MCF 10A (cell line): ENCODE measurements around the gene CLDN7. TPM values are rescaled to one million over a fixed set of nuclear protein-coding genes. Genes with fewer than 3 reads are reported as not detected.
A peak's percentile ranks its signal among the peaks of the same experiment; 100 is the strongest.

ENCODE experiments used
- Bru-seq: library from RNA; stranded (reverse); fragments of 400-500 nt; gene quantifications from one replicate; lab custom pipeline; 2021; lab: Mats Ljungman, UMichigan
- BruChase-seq, 2 experiments: library from RNA; stranded (reverse); fragments of 400-500 nt; gene quantifications; one replicate each; lab custom pipeline; 2021; lab: Mats Ljungman, UMichigan
- BruUV-seq: library from RNA; stranded (reverse); fragments of 400-500 nt; replicated peaks from 2 replicates; lab custom pipeline; 2021; lab: Mats Ljungman, UMichigan
- CTCF ChIA-PET: fragments of 300-600 bp; sonication (Branson Sonifier 250); formaldehyde crosslinking; extraction: SDS; loops from one replicate; lab custom pipeline; 2021; ENCODE audit warnings: antibody characterized with exemption, inconsistent platforms; lab: Yijun Ruan, JAX
- POLR2A ChIA-PET: fragments of 300-600, 350-650 bp; sonication (Branson Sonifier 250); formaldehyde crosslinking; extraction: SDS; loops from one replicate; lab custom pipeline; 2020; ENCODE audit warnings: antibody characterized with exemption, inconsistent platforms; lab: Yijun Ruan, JAX
- DNase-seq: peaks from one replicate; pipeline ENCODE4 v3.0.0-alpha.2; 2018; ENCODE audit not compliant: unreplicated experiment
- H3K27ac Mint-ChIP-seq: one replicate; pipeline ENCODE4 v1.8.0; 2022; ENCODE audit warnings: mild to moderate bottlenecking, low read depth, mixed read lengths; ENCODE audit not compliant: unreplicated experiment
- H3K27me3 Mint-ChIP-seq: one replicate; pipeline ENCODE4 v1.8.0; 2022; ENCODE audit warnings: mixed read lengths; ENCODE audit not compliant: insufficient read depth, unreplicated experiment
- H3K36me3 Mint-ChIP-seq: one replicate; pipeline ENCODE4 v1.8.0; 2022; ENCODE audit warnings: mild to moderate bottlenecking, moderate library complexity, mixed read lengths; ENCODE audit not compliant: insufficient read depth, unreplicated experiment
- H3K4me1 Mint-ChIP-seq: one replicate; pipeline ENCODE4 v1.8.0; 2022; ENCODE audit warnings: mixed read lengths; ENCODE audit not compliant: insufficient read depth, unreplicated experiment
- H3K4me3 Mint-ChIP-seq: one replicate; pipeline ENCODE4 v1.8.0; 2022; ENCODE audit warnings: mild to moderate bottlenecking, moderate library complexity, mixed read lengths; ENCODE audit not compliant: unreplicated experiment
- H3K9me3 Mint-ChIP-seq: one replicate; pipeline ENCODE4 v1.8.0; 2022; ENCODE audit warnings: mixed read lengths; ENCODE audit not compliant: unreplicated experiment
- intact Hi-C: fragments of 100-400 bp; cut with micrococcal nuclease; formaldehyde crosslinking; loops from 2 replicates; pipeline ENCODE4 v1.14.1; 2022
- long read RNA-seq: library from polyadenylated mRNA; stranded (forward); transcript quantifications from one replicate; pipeline ENCODE4 v2.0.0, GENCODE V29; 2022
- total RNA-seq: library from RNA; stranded (reverse); gene quantifications from 2 replicates; pipeline ENCODE4 v1.2.3, GENCODE V29; 2022
- TF ChIP-seq, protein P1 (sequence below): fragments of 200-600 bp; IDR thresholded peaks from one replicate; pipeline ENCODE4 v1.8.0; 2022; ENCODE audit warnings: antibody characterized with exemption, mild to moderate bottlenecking; ENCODE audit not compliant: unreplicated experiment

The CLDN7 gene, protein sequence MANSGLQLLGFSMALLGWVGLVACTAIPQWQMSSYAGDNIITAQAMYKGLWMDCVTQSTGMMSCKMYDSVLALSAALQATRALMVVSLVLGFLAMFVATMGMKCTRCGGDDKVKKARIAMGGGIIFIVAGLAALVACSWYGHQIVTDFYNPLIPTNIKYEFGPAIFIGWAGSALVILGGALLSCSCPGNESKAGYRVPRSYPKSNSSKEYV
- total RNA-seq (20.8 and 23.9 TPM in 2 replicates), Bru-seq, nascent RNA (percentile 43 among the genes with signal in this experiment), BruChase-seq, experiment 1, labeled RNA remaining after a 6-hour chase (percentile 67 among the genes with signal in this experiment), BruChase-seq, experiment 2, labeled RNA remaining after a 2-hour chase (percentile 53 among the genes with signal in this experiment)
- long read RNA-seq, transcript CLDN7-207 (3 exons, 485 nt), result major isoform, 16 of 21 reads
- long read RNA-seq, partial matches to known transcripts, result 0 of 21 reads
- long read RNA-seq, other reads (novel, unspliced or antisense), result 1 of 21 reads

DNA sequence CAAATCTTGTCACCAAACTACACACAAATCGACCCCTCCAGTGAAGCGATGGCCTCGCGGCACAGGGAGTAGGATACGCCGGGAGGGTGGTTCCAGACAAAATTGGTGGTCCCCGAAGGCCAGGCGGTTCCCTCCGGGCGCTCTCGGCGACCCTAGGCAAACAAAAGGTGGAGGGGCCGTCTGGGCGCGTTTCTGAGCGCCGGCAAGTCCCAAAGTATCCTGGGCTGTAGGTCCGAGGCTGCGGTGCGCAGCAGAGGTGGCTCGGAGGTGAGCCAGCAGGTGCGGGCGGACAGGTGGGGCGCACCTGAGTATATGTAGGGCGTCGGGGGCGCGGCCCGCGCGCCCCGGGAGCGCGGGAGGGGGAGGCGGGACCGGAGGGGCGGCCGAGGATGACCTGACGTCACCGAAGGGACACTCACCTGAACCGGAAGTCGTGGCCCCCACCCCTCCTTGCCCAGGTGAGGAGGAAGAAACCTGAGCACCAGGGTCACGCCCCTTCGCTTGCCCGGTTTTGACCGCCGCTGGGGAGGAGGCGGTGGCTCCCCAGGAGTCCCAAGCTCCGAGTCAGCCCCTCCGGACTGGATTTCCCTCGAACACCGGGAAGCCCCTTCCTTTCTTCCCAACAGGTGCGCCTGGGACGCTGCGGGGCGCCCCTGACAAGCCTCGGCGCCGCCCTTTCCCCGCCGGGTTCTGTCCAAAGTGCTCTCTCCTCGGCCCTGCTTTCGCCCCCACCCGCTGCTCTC, at the start of gene CLDN7:
Gene CLDN7 (minus strand): TSS at position 287 of the 743 bp plus-strand sequence. CDS start 435 bp downstream, outside the sequence.
- TF ChIP-seq, protein P1, sequence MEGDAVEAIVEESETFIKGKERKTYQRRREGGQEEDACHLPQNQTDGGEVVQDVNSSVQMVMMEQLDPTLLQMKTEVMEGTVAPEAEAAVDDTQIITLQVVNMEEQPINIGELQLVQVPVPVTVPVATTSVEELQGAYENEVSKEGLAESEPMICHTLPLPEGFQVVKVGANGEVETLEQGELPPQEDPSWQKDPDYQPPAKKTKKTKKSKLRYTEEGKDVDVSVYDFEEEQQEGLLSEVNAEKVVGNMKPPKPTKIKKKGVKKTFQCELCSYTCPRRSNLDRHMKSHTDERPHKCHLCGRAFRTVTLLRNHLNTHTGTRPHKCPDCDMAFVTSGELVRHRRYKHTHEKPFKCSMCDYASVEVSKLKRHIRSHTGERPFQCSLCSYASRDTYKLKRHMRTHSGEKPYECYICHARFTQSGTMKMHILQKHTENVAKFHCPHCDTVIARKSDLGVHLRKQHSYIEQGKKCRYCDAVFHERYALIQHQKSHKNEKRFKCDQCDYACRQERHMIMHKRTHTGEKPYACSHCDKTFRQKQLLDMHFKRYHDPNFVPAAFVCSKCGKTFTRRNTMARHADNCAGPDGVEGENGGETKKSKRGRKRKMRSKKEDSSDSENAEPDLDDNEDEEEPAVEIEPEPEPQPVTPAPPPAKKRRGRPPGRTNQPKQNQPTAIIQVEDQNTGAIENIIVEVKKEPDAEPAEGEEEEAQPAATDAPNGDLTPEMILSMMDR, result no peak
- ChIA-PET CTCF (no interaction called here), POLR2A (interaction anchor here (1.1 to 3.9 kb wide), 3 partner anchors 21 to 43 kb away, joined by 3 to 31 read pairs (median 6); partner anchors contain the start of genes ACADVL, DLG4, GABARAP and PHF23)
- Mint-ChIP-seq H3K4me1 (peaks cover 35% of the 10 kb centered on the region), H3K9me3 (no peaks in the 10 kb centered on the region), H3K27me3 (no peaks in the 10 kb centered on the region), H3K27ac (peak within 1 kb of the TSS; percentile 79), H3K4me3 (peak within 1 kb of the TSS; percentile 73), H3K36me3 (peaks cover 19% of the 10 kb centered on the region)
- intact Hi-C loops, result no loop called here
- peak; percentile 90 for DNase-seq
- no TSS peak for BruUV-seq

DNA sequence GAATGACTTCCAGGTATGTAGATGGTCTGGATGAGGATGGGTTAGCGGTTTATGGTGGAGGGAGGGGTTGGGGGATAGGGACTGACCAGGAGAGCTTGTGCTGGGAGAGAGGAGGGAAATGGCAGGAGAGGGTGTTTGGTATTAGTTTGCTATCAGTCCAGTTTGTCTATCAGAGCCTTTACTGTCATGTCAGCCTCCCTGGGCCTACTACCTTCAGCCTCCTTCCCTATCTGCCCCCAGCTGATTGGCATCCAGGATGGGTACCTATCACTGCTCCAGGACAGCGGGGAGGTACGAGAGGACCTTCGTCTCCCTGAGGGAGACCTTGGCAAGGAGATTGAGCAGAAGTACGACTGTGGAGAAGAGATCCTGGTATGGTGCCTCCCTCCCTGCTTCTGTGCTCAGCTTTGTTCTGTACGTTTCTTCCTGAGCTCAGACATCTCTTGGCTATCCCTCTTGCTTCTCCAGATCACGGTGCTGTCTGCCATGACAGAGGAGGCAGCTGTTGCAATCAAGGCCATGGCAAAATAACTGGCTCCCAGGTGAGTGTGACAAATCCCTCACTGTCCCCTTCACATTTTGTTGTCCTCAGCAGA, 48.9 kb upstream of the CLDN7 start:
- H3K4me3 Mint-ChIP-seq, result peak overlapping the region; percentile 88

DNA sequence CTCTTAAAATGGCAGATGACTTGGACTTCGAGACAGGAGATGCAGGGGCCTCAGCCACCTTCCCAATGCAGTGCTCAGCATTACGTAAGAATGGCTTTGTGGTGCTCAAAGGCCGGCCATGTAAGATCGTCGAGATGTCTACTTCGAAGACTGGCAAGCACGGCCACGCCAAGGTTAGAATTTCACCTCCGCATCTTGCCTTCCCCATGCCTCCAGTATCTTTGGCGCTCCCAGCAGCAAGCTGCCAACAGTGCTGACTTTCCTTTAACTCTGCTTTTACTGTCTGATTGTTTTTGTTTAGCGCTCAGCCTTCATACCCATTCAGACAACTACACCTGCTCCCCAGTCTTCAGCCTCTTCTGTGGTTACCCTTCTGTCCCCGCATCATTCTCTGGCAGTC, 47.4 kb upstream of the CLDN7 start:
- DNase-seq, result no peak
- intact Hi-C loops, result no loop called here
- peak overlapping the region; percentile 87 for H3K27ac Mint-ChIP-seq
- ChIA-PET CTCF (interaction anchor here (1.5 to 1.8 kb wide), 4 partner anchors 13 to 35 kb away, joined by 3 to 10 read pairs (median 4); partner anchors contain the start of gene SLC2A4), POLR2A (interaction anchor here (0.7 to 3.0 kb wide), 11 partner anchors 13 to 407 kb away, joined by 3 to 18 read pairs (median 4); partner anchors contain the start of genes CTDNEP1, ELP5, GABARAP and MPDU1)
- no peaks in the 10 kb centered on the region for H3K9me3 Mint-ChIP-seq
- no peaks in the 10 kb centered on the region for H3K27me3 Mint-ChIP-seq
- TF ChIP-seq, protein P1, result no peak
- BruUV-seq, result no TSS peak
- H3K36me3 Mint-ChIP-seq, result peaks cover 73% of the 10 kb centered on the region
- peak overlapping the region; percentile 88 for H3K4me3 Mint-ChIP-seq
- peaks cover 35% of the 10 kb centered on the region for H3K4me1 Mint-ChIP-seq

More for the DNA sequence above, 48.9 kb upstream of the CLDN7 start:
- TF ChIP-seq, protein P1, result no peak
- ChIA-PET POLR2A (interaction anchor here (1.0 to 1.7 kb wide), 2 partner anchors 18 to 272 kb away, joined by 3 read pairs; partner anchors contain the start of genes MPDU1 and NEURL4), CTCF (interaction anchor here (1.2 to 1.5 kb wide), 2 partner anchors 34 to 44 kb away, joined by 3 to 6 read pairs; no protein-coding TSS in a partner anchor)
- DNase-seq, result no peak
- BruUV-seq, result no TSS peak
- Mint-ChIP-seq H3K4me1 (peaks cover 37% of the 10 kb centered on the region), H3K36me3 (peaks cover 89% of the 10 kb centered on the region), H3K27me3 (no peaks in the 10 kb centered on the region), H3K27ac (peak overlapping the region; percentile 87), H3K9me3 (no peaks in the 10 kb centered on the region)
- intact Hi-C loops, result no loop called here
